Smooth muscle cell (in vitro differentiated cells): ENCODE measurements around the gene SLC9A9. TPM values are rescaled to one million over a fixed set of nuclear protein-coding genes. Genes with fewer than 3 reads are reported as not detected.

ENCODE experiments used
- DNase-seq: peaks from one replicate; lab custom pipeline; 2025; ENCODE audit not compliant: unreplicated experiment; lab: John Stamatoyannopoulos, UW
- H2AFZ ChIP-seq: fragments of 200-600 bp; sonication (generic); 2 replicates; pipeline ENCODE4 v1.6.0; 2016; ENCODE audit warnings: antibody characterized with exemption, low read depth, mild to moderate bottlenecking
- H3F3A ChIP-seq: fragments of 200-600 bp; sonication (generic); 2 replicates; pipeline ENCODE4 v1.6.0; 2017; ENCODE audit warnings: antibody characterized with exemption, low read depth
- H3K27ac ChIP-seq: fragments of 200-600 bp; sonication (generic); 2 replicates; pipeline ENCODE4 v1.5.1; 2016; ENCODE audit warnings: low read depth, mild to moderate bottlenecking
- H3K27me3 ChIP-seq: fragments of 200-600 bp; sonication (generic); 2 replicates; pipeline ENCODE4 v1.6.1; 2016; ENCODE audit warnings: low read depth, mild to moderate bottlenecking
- H3K36me3 ChIP-seq: fragments of 200-600 bp; sonication (generic); 2 replicates; pipeline ENCODE4 v1.5.1; 2016; ENCODE audit warnings: low read depth
- H3K4me1 ChIP-seq: fragments of 200-600 bp; sonication (generic); 2 replicates; pipeline ENCODE4 v1.5.1; 2016; ENCODE audit warnings: low read depth
- H3K4me2 ChIP-seq: fragments of 200-600 bp; sonication (generic); 2 replicates; pipeline ENCODE4 v1.6.0; 2016; ENCODE audit warnings: mild to moderate bottlenecking
- H3K4me3 ChIP-seq: fragments of 200-600 bp; sonication (generic); 2 replicates; pipeline ENCODE4 v1.5.1; 2016; ENCODE audit warnings: mild to moderate bottlenecking
- H3K79me2 ChIP-seq: fragments of 200-600 bp; sonication (generic); 2 replicates; pipeline ENCODE4 v1.6.0; 2016; ENCODE audit warnings: low read depth, mild to moderate bottlenecking
- H3K9ac ChIP-seq: fragments of 200-600 bp; sonication (generic); 2 replicates; pipeline ENCODE4 v1.6.0; 2016; ENCODE audit warnings: low read depth
- H3K9me3 ChIP-seq: fragments of 200-600 bp; sonication (generic); replicated peaks from 2 replicates; pipeline ENCODE4 v1.5.1; 2016; ENCODE audit warnings: low read depth
- H4K20me1 ChIP-seq: fragments of 200-600 bp; sonication (generic); 2 replicates; pipeline ENCODE4 v1.6.0; 2016; ENCODE audit warnings: low read depth
- WGBS: methylation state at CpG from one replicate; pipeline ENCODE4 v1.1.7; 2016; ENCODE audit warnings: low lambda C conversion rate; 5-methylcytosine and 5-hydroxymethylcytosine counted together
- polyA plus RNA-seq: library from polyadenylated mRNA; unstranded; fragments of >200 nt; fragmentation: Nextera tagmentation; extraction: Ambion mirVana; gene quantifications from 2 replicates; pipeline ENCODE4 v1.2.1, GENCODE V29; 2016
- total RNA-seq: library from RNA; depleted of rRNA; stranded (reverse); fragments of >200 nt; gene quantifications from 2 replicates; pipeline ENCODE4 v1.2.3, GENCODE V29; 2014
- TF ChIP-seq, protein P1 (sequence below): fragments of 200-600 bp; sonication (generic); IDR thresholded peaks from 2 replicates; pipeline ENCODE4 v1.5.1; 2017; ENCODE audit warnings: borderline replicate concordance, mild to moderate bottlenecking, antibody characterized with exemption; ENCODE audit not compliant: insufficient read depth, poor library complexity, severe bottlenecking

Gene SLC9A9
- total and polyA plus RNA-seq, 2 experiments from 2014 or later: 4.0 to 8.9 TPM

GRCh38 chr3:143314251-143315093 is 533.8 kb downstream of the SLC9A9 start:
- Histone ChIP-seq H3K9ac (no peak overlapping the region), H3K4me1 (no peaks in the 10 kb centered on the region), H3K9me3 (no peaks in the 10 kb centered on the region), H4K20me1 (no peaks in the 10 kb centered on the region), H3K27me3 (no peaks in the 10 kb centered on the region), H3K36me3 (no peaks in the 10 kb centered on the region), H3F3A (no peaks in the 10 kb centered on the region), H2AFZ (no peak overlapping the region), H3K79me2 (no peaks in the 10 kb centered on the region), H3K4me3 (no peak overlapping the region), H3K27ac (no peak overlapping the region), H3K4me2 (no peak overlapping the region)
- WGBS: 42% methylated on average over 9 of the region's 9 CpGs
- DNase-seq: no peak
- TF ChIP-seq, protein P1, sequence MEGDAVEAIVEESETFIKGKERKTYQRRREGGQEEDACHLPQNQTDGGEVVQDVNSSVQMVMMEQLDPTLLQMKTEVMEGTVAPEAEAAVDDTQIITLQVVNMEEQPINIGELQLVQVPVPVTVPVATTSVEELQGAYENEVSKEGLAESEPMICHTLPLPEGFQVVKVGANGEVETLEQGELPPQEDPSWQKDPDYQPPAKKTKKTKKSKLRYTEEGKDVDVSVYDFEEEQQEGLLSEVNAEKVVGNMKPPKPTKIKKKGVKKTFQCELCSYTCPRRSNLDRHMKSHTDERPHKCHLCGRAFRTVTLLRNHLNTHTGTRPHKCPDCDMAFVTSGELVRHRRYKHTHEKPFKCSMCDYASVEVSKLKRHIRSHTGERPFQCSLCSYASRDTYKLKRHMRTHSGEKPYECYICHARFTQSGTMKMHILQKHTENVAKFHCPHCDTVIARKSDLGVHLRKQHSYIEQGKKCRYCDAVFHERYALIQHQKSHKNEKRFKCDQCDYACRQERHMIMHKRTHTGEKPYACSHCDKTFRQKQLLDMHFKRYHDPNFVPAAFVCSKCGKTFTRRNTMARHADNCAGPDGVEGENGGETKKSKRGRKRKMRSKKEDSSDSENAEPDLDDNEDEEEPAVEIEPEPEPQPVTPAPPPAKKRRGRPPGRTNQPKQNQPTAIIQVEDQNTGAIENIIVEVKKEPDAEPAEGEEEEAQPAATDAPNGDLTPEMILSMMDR: no peak

DNA sequence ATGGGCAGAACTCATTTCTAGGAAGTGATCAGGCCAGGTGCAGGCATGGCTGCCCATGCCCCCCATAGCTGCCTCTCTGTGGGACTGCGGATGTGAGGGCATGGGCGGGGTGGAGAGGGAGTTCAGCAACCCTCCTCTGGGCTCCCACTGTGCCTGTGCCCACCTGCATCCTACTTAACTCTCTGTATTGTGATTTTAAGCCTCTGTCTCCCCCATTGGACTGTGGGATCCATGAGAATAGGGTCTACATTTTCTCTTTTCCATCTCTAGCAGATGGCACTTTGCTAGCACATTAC is 534.4 kb downstream of the SLC9A9 start:
- H3K36me3 ChIP-seq: no peaks in the 10 kb centered on the region
- WGBS: 90% methylated on average over 2 of the region's 2 CpGs
- TF ChIP-seq, protein P1: no peak
- no peak overlapping the region for H2AFZ ChIP-seq
- no peaks in the 10 kb centered on the region for H3F3A ChIP-seq
- no peaks in the 10 kb centered on the region for H3K9me3 ChIP-seq
- DNase-seq: no peak
- no peak overlapping the region for H3K4me2 ChIP-seq
- no peaks in the 10 kb centered on the region for H3K27me3 ChIP-seq
- no peaks in the 10 kb centered on the region for H4K20me1 ChIP-seq
- no peak overlapping the region for H3K9ac ChIP-seq
- no peaks in the 10 kb centered on the region for H3K79me2 ChIP-seq
- no peaks in the 10 kb centered on the region for H3K4me1 ChIP-seq
- H3K4me3 ChIP-seq: no peak overlapping the region
- no peak overlapping the region for H3K27ac ChIP-seq

DNA sequence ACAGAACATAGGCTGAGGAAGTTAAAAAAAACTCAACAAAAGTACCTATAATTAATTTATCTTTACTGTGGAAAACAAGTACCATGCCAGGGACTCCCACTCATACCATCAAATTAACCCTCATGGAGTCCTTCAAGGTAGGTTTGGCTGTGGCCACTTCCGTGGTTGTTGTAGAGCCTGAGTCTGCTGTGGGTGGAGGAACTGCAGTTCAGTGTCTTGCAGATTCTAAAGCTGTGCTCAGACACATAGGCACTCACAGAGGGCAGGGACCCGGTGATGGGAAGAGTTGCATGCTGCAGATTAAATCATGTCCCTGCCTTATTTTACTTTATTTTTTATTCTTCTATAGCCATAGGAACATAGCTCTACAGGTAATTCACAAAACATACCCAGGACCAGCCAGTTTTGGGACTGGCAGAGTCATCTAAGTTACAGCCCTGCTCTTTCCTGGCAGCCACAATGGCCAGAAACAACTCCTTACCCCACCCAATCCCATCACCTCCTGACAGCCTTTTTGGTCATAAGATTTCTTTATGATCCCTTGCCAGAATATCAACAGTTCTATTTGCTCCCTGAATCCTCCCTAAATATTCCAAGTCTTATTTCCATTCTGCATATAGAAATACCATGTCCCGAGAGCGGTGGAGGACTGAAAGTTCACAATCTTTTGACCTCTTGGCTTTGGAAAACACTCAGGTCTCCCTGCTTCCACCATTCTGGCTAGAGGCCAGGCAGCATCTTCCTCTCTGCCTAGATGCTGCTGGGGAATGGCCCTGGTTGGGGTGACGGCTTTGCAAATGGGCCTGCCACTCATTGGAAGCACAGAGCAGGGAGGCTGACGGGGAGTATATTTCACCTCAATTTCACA is 535.0 kb downstream of the SLC9A9 start:
- no peak overlapping the region for H3K9ac ChIP-seq
- H3K4me3 ChIP-seq: no peak overlapping the region
- no peaks in the 10 kb centered on the region for H3K4me1 ChIP-seq
- no peaks in the 10 kb centered on the region for H4K20me1 ChIP-seq
- H3K4me2 ChIP-seq: no peak overlapping the region
- TF ChIP-seq, protein P1: no peak
- H3K27me3 ChIP-seq: no peaks in the 10 kb centered on the region
- no peaks in the 10 kb centered on the region for H3K9me3 ChIP-seq
- H3K36me3 ChIP-seq: no peaks in the 10 kb centered on the region
- WGBS: 88% methylated on average over 6 of the region's 6 CpGs
- no peak for DNase-seq
- H3F3A ChIP-seq: no peaks in the 10 kb centered on the region
- no peak overlapping the region for H3K27ac ChIP-seq
- no peak overlapping the region for H2AFZ ChIP-seq
- H3K79me2 ChIP-seq: no peaks in the 10 kb centered on the region
